GM19023 (cell line): ENCODE data around the gene ZNF697.
"Not testable (repeated sequence)": the region's sequence is repeated elsewhere in the genome, so short reads cannot be mapped to it uniquely, and the experiment has no call there.

Experiments
- ATAC-seq: cut with Tn5 transposase; IDR thresholded peaks from one replicate; pipeline ENCODE4 v1.9.1; 2021; ENCODE audit warnings: mild to moderate bottlenecking, moderate library complexity; ENCODE audit not compliant: unreplicated experiment

Gene ZNF697

DNA sequence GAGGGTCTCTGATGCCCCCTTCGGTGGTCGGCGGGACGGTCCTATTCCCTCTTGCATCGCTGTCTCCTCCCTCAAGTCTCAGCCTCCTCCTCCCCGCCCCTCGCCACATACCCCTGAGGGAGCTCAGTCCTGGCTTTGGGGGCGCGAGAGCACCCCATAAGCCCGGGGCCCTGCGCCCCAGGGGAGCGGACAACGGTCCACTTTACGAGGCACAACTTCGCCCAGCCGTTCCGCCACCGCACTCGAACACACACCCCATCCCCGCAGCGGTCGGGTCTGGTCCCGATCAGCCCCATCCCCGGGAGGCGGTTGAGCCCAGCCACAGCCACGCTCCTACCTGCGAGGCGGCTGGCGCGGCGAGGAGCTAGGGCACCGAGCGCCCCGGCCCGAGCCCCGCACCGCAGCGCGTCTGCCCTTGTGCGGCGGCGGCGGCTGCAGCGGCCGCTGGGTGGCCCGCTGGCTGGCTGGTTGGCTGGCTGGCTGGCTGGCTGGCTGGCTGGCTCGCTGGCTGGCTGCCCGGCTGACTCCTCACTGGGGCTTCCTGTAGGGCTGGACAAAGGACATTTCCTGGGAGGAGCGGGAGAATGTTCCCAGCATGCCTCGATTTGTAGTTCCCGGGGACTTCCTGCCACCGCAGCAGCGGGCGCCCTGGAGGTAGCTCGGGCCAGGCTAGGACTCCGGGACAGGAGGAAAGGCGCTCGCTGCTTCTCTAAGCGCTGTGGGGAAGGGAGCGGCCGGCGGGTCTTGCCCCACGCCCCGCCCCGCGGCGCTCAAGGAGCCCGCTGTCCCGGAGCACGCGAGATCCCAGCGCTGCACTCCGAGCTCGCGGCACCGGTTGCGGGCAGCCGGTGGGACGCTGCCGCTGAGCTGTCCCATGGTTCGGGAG lies at the start of gene ZNF697:
Gene ZNF697 (minus strand): TSS at position 533 of the 886 bp plus-strand sequence. CDS start 22,166 bp downstream, outside the sequence.
- ATAC-seq: peak; percentile 78

DNA sequence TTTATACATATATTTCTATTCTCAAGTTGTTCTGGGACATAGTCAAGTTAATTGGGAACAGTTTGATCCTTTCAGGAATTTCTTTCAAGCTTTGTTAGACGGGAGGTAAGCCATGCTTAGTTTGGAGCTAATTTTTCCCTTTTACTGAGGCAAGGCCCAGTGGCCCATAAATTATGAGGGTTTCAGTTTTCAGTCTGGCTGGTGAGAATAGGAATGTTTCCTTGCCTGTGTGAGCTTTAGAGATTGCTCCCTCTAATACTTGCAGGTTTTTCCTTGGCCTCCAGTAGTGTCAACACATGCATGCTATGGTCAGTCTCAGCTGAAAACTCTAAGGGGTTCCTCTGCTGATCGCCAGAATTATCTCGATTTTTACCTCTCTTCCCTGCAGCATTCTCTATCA lies 49.5 kb upstream of the ZNF697 start:
- no peak for ATAC-seq

DNA sequence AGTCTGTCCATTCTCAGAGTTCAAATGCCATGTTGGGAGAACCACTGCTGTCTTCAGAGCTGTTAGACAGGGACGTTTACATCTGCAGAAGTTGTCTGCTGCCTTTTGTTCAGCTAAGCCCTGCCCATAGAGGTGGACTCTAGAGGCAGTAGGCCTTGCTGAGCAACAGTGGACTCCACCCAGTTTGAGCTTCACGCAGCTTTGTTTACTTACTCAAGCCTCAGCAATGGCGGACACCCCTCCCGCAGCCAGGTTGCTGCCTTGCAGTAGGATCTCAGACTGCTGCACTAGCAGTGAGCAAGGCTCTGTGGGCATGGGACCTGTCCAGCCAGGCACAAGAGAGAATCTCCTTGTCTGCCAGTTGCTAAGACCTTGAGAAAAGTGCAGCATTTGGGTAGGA lies 48.8 kb upstream of the ZNF697 start:
- ATAC-seq: not testable (repeated sequence)

DNA sequence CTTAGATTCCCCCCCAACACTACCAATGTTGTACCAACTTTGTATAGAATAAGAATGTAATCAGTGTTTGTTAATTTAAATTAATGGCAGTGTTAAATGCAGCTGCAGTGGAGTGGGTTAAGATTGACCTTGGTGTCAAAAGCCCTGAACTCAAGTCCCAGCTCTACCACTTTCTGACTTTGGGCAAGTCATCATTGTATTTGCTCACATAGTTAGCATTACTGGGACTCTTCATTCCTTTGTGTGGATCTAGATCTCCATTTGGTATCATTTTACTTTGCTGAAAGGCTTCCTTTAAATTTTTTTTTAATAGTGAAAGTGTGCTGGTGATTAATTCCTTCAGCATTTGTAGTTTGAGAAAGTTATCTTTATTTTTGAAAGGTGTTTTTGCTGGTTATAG lies 41.4 kb upstream of the ZNF697 start:
- no peak for ATAC-seq

DNA sequence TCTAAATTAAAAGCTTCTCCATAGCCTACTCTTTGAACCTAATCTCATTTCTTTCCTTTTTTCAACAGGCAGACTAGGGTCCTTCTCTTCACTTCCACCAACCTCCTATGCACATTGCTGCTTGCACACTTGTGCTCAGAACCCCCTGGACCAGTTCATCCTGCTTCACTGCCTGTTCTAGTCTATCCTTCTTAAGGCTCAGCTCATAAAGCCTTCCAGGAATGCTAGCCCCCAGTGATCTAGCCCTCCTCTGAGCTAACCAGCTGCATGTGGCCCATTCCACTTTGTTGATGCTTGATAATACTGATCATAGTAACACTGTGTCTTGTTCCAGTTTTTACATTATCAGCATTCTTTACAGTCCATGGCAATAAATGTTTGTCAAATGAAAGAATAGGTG lies 40.7 kb upstream of the ZNF697 start:
- no peak for ATAC-seq

DNA sequence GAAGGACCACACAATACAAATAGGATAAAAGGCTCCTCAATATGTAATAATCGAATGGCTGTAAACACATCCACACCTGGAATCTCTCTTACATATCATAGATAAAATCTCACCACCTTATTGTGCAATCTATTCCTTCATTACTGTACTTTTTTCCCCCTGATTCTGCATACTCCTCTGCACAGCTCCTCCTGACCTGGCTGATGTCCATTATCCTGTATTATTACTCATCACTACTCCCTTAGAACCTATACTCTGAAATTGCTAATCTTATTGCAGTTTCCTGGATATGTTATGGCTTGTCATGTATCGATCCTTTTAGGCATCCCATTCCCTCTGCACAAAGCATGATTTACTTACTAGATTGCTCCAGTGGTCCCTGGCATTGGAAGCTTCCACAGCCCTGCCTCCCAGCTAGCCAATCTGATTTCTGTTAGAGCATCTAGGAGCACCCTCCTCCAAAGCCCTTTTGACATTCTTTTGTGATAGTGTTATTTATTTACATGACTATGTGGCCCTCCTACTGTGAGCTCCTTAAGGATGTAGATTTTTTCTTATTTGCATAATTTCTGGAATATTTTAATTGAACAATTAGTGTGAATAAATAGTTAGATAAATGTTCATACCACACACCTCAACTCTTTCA lies 39.5 kb upstream of the ZNF697 start:
- no peak for ATAC-seq

DNA sequence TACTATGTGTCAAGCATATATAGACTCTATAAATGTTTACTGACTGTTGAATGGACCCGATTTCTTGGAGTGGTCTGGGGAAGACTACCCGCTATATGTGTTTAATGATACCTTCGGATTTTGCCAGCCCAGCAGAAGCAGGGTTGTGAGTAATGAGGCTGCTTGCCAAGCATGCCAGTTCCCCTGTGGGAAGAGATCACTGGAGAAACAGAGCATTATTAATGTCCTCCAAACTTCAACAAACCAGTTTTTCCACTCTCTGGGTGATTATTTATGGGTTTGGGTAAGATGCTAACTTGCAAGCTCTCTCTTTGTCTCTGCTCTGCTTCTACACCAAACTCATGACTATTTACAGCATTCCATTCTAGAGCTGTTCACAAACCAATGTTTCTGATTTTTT lies 38.6 kb upstream of the ZNF697 start:
- no peak for ATAC-seq

DNA sequence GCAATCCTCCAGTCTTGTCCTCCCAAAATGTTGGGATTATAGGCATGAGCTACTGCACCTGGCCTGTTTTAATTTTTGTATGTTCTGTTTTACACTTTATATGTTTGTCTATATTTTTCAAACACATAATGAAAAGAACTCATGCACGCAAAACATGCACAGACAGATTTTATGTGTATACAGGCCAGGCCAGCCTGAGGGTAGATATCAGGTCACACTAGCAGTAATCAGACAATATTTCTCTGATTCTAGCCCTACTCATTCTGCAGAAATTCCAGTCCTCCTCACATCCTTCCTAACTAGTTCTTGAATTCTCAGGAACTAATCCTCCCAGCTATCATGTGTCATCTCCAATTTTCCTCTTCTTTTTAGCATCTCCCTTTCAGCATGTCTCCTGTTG lies 35.8 kb upstream of the ZNF697 start:
- ATAC-seq: no peak

DNA sequence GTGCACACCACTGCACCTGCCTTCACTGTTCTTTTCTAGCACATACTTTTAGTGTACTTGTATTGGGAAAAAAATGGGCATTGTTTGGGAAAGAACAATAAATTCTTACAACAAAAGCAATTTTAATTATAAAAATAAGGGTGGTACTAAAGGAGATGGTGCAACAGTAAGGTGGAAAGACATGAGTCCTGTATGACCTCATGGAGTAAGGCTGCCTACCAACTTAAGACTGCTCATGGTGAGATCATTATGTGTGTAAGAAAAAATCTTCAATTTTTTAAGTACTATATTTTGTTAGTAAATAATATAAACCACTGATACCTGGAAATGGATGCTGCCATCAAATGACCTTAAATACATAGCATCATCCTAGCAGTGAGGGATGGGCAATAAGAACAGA lies 34.1 kb upstream of the ZNF697 start:
- ATAC-seq: no peak

DNA sequence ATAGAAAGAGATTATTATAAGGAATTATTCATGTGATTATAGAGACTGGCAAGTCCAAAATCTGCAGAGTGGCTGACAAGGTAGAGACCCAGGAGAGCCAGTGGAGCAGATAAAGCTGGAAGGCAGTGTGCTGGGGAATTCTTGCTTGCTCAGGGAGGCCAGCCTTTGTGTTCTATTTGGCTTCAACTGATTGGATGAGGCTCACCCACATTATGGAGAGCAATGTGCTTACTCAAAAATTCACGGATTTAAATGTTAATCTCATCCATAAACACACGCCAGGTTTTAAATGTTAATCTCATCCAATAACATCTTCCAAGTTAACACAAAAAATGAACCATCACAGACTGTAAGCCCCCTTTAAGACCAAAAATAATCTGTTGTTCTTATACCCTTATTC lies 33.5 kb upstream of the ZNF697 start:
- ATAC-seq: no peak

DNA sequence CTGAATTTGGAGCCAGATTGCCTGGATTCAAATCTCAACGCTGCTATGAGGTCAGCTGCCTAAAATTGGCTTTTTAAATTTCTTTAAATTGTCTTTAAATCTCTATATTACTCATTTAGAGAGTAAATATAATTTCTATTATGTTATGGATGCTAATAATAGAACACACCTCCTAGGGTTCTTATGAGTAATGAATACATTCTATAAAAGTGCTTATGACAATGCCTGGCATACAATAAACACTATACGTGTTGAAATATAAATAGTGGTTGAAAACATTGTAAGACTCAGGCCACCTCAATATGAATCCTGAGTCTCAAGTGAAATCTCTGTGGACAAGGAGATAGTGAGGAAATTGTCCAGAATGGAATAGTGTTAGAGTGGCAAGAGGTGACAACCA lies 32.7 kb upstream of the ZNF697 start:
- no peak for ATAC-seq

DNA sequence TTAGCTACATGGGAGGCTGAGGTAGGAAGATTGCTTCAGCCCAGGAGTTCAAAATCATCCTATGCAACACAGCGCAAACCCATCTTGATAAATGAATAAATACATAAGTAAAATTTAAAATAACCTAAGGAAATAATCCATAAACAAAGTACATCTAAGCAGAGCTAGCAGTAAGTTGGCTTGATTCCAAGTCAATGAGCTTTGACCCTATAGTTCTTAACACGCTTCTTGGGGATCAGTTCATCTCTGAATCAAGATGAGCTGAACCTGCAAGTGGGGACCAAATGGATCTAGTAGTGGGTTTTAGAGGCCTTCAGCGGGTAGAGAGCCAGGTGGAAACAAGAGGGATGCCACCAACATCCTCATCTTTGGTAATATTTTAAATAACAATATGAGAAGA lies 32.1 kb upstream of the ZNF697 start:
- no peak for ATAC-seq

DNA sequence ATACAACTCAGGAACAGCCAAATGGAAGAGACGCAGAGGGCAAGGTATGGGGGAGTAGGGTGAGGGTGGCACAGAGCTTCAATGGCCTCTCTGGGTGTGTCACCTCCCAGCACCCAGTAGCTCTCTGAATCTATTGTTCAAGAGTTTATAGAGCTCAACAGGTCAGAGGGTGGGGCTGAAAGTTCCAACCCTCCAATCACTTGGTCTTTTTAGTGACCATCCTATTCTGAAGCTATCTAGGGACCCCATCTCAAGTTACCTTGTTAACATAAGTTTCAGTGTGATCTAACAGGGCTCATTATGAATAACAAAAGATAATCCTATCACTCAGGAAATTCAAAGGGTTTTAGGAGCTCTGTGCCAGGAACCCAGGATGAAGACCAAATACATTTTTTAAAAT lies 31.2 kb upstream of the ZNF697 start:
- no peak for ATAC-seq

DNA sequence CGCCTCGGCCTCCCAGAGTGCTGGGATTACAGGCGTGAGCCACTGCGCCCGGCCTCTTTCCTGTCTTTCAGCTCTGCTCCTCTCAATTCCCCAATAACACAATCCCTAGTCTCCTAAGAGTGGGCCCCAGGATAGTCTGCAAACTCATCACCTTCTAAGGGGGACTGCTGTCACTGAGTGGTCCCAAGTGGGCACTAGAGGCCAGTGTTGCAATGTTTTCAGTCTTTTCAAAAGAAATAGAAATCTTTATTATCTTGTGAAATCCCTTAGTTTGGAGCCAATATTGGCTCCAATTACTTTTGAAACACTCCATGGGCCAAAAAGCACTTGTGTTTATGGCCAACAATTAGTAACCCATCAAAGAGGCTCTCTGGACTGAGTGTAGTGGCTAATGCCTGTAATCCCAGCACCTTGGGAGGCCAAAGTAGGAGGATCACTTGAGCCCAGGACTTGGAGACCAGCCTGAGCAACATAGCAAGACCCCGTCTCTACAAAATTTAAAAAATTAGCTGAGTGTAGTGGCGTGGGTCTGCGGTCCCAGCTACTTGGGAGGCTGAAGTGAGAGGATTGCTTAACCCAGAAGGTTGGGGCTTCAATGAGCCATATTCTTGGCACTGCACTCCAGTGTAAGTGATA lies 28.6 kb upstream of the ZNF697 start:
- ATAC-seq: no peak

DNA sequence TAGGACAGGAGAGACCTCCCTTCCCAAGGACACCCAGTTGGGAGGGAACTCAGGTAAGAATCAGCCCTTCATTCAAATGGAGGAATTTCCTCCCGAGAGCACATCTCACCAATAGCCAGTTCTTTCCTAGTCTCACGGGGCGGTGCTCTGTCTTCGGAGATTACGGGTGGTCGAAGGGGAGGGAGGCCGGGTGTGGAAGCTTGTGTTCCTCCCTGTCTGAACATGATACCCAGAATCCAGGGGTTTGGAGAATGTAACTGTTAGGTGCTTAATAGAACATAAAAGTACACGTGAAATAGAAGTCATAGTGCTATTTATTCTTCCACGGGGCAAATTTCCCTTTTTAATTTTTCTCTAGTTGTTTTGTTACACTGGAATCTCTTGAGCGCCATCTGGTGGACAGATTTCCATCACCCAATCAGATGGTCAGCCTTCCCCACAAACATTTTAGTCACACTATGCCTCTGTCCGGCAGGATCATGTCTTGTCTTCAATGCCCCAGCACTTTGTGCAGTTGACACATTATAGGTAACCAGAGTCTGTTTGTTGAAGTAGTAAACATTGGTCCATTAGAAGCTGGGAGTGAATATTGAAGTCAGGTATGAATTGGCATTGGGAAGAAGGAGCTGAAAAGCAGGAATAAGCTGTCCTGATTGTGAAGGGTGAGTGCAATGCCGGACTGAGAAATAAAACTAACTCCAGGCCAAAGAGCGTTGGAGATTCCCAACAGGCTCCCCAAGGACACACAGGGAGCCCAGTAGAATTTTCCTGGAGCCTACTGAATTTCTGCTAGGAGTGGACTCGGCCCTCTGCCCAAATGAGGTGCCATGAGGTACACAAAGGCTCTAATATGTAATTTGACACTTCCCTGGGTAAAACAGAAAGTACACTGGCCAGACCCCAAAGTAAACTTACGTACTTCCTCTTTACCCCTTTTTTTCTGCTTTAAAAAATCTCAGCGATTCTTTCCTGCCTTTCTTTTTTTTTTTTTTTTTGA lies 27.6 kb upstream of the ZNF697 start:
- ATAC-seq: no peak

DNA sequence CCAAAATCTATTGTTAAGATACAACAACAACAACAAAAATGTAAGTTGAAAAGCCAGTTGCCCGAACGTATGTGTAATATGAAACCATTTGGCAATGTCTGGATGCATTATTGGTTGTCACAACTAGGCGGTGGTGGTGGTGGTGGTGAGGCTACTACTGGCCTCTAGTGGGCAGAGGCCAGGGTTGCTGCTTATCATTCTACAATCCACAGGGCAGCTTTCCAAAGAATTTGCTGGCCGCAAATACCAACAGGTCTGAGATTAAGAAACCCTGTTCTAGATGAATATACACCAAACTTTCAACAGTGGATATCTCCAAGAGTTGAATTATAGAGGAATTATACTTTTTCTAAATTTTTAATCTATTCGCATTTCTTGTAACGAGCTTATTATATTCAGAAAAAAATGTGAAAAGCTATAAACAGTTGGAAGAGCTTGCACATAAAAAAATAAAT lies 26.8 kb upstream of the ZNF697 start:
- ATAC-seq: peak; percentile 68

DNA sequence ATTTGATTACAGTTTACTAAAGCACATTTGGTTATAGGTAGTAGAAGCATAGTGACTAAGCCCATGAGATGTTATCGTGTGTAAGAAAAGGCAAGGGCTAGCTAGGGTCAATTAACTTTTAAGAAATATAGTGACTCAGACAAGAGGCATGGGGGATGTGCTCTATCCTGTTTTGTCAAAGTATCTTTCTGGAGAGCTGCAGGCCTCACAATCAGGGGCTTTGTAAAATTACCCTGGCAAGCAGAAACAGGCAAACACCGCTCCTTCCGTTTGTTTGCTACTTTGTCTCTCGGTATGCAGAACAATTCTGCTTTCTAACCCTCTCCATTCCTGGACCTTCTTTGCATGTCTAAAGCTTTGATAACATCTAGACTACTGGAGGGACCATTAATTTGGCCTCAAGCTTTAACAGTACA lies 26.1 kb upstream of the ZNF697 start:
- no peak for ATAC-seq

DNA sequence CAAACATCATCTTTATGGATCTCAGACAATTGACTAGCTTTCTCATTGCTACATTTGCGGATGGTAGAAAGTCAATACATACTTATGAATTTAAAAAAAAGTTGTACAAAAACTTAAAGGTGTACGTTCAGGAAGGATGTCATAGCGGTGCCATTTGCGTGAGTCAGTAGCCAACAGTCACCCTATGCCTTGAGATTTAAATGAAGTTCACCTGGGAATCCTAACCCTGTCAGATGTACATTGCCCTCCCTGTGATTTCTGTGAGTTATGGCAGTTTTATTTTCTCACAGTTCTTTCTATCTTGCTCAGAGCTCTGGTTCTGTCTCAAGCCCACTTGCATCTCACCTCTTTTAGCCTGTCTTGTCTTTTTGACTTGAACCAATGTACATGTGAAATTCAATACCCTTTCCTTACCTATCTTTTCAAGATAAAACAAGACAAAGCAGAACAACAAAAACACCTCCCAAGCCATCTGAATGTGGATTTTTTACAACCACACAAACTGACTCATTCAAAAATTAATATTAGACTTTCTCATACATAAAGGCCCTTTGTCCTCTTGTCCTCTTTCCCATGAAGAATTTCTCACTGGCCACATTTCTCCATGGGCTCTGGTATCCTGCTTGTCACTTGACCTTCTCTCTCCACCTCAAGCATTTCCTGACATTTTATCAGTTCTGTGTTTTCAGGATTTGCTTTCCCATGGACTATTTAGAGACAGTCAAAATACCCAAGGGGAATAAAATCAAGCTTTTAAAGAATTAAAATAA lies 25.3 kb upstream of the ZNF697 start:
- ATAC-seq: no peak

DNA sequence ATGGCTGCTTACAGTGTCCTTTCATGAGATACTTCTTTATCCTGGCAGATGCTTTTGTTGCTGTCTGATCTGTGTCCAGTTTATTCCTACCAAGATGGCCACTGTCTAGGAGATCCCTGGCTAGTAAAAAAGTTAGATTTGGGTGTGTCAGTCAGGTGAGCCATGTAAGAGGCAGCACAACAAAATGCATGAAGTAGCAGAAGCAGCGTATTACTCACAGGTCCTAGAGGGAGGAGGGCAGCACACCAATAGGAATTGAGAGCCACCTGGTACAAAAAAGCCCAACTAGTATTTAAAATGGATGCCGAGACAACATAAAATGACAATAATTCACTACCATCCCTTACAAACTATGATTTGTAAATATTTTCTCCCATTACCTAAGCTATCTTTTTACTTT lies 22.8 kb upstream of the ZNF697 start:
- ATAC-seq: no peak

DNA sequence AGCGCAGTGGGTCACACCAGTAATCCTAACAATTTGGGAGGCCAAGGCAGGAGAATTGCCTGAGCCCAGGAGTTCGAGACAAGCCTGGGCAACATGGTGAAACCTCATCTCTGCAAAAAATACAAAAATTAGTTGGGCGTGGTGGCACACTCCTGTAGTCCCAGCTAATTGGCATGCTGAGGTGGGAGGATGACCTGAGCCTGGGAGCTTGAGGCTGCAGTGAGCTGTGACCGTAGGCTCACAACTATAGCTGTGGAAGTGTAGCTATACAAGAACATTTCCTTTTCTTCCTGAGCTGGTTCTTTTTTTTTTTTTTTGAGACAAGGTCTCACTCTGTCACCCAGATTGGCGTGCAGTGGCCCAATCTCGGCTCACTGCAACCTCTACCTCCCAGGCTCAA lies 19.1 kb upstream of the ZNF697 start:
- no peak for ATAC-seq
